ENCODE results near the gene NINJ2. TPM values are rescaled to one million over a fixed set of nuclear protein-coding genes. Genes with fewer than 3 reads are reported as not detected.

Gene NINJ2
- total RNA-seq, 2 experiments from 2014 or later, result 5.4 to 7.8 TPM

DNA sequence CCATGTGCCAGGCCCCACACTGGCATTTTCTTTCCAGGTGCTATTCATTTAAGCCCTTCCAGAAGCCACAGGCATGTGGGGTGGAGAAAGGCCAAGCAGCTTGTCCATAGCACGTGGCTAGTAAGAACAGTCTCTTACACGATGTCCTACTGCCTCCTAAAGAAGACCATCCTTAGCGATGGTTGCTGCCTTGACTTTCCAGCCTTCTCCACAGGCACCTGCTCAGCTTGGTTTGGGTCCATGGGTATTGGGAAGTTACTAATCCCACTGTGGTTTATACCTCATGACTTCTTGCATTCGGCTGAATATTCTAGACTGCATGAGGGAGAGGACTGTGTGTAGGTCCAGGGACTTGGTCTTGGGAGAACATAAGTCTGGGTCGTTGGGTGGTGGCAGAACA lies 49.2 kb downstream of the NINJ2 start:
- Mint-ChIP-seq H3K9me3 (no peaks in the 10 kb centered on the region), H3K4me3 (no peak overlapping the region)

DNA sequence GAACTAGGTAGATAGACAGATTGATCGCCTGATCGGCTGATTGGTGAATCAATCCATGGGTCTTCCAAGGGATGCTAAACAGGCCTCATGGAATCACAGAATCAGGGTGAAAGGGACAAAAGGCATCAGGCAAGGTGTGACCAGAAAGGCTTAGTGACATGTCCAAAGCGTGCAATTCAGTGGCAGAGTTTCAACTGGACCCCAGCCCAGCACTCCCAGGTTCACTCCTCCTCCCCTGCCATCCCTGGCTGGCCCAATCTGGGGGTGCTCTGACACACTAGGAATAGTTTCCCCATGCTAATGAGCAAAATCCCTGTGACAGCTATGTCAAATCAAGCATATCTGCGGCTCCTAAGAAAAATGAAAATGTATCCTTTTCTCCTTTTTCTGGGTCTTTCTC lies 50.4 kb downstream of the NINJ2 start:
- no peak overlapping the region for H3K4me3 Mint-ChIP-seq
- ATAC-seq (ENCODE audit: low read depth) (no peak), DNase-seq (no peak)
- H3K27me3 Mint-ChIP-seq, result no peaks in the 10 kb centered on the region
- no peaks in the 10 kb centered on the region for H3K9me3 Mint-ChIP-seq
- no peak overlapping the region for H3K27ac Mint-ChIP-seq
- H3K4me1 Mint-ChIP-seq, result peaks cover 46% of the 10 kb centered on the region
- peaks cover 2% of the 10 kb centered on the region for H3K36me3 Mint-ChIP-seq
- POLR2A ChIA-PET, result interaction anchor here (1.6 kb wide), 1 partner anchor 30 kb away, joined by 4 read pairs; no protein-coding TSS in a partner anchor

More for the DNA sequence above, 49.2 kb downstream of the NINJ2 start:
- ATAC-seq (ENCODE audit: low read depth), result no peak
- DNase-seq, result peak; percentile 12
- no peak overlapping the region for H3K27ac Mint-ChIP-seq
- H3K4me1 Mint-ChIP-seq, result peaks cover 48% of the 10 kb centered on the region
- H3K27me3 Mint-ChIP-seq, result no peaks in the 10 kb centered on the region
- POLR2A ChIA-PET, result interaction anchor here (0.6 to 3.3 kb wide), 5 partner anchors 60 to 140 kb away, joined by 3 to 23 read pairs (median 3); partner anchors contain the start of gene WNK1
- peaks cover 2% of the 10 kb centered on the region for H3K36me3 Mint-ChIP-seq

DNA sequence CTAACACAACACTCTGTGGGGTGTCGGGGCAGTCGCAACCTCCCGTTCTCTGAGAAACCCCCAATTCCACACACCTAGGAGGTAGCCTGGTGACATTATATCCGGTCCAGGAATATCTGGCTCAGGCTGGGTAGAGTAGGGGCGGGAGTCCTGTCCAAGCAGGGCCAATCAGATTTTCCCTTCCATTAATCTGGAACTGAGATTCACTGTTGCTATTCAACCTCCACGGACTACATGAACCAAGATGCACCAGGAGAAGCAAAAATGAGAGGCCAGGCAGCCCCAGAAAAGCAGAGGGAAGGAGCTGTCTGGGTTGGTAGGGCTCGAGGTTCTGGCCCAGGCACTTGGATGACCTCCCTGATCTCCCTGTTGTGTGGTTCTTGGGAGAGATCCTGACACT lies 51.0 kb downstream of the NINJ2 start:
- Mint-ChIP-seq H3K36me3 (peaks cover under 1% of the 10 kb centered on the region), H3K27me3 (no peaks in the 10 kb centered on the region), H3K4me3 (no peak overlapping the region), H3K27ac (no peak overlapping the region), H3K4me1 (peaks cover 47% of the 10 kb centered on the region), H3K9me3 (no peaks in the 10 kb centered on the region)
- POLR2A ChIA-PET, result interaction anchor here (1.6 kb wide), 1 partner anchor 31 kb away, joined by 4 read pairs; no protein-coding TSS in a partner anchor
- ATAC-seq (ENCODE audit: low read depth) (no peak), DNase-seq (no peak)

DNA sequence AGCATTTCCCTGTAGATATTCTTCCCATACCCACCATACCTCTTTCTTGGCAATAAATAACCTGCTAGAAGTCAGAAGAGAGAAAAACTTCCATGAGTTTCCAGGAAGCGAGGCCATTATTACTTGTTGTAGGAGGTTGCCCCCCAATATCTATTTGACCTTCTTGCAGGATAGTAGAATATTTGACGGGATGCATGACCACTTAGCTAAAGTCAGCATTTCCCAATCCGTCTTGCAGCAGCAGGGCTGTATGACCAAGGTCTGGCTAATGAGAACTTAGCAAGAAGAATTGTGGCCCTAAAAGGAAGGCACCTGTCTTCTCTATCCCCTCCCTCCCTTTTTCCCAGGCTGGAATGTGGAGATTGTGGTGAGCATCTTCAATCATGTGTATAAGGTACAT lies 51.5 kb downstream of the NINJ2 start:
- Mint-ChIP-seq H3K27ac (peak overlapping the region; percentile 5), H3K4me1 (peaks cover 49% of the 10 kb centered on the region), H3K9me3 (no peaks in the 10 kb centered on the region), H3K27me3 (no peaks in the 10 kb centered on the region), H3K36me3 (no peaks in the 10 kb centered on the region), H3K4me3 (no peak overlapping the region)
- POLR2A ChIA-PET, result interaction anchor here (1.6 kb wide), 1 partner anchor 31 kb away, joined by 4 read pairs; no protein-coding TSS in a partner anchor
- DNase-seq, result no peak
- no peak for ATAC-seq (ENCODE audit: low read depth)

DNA sequence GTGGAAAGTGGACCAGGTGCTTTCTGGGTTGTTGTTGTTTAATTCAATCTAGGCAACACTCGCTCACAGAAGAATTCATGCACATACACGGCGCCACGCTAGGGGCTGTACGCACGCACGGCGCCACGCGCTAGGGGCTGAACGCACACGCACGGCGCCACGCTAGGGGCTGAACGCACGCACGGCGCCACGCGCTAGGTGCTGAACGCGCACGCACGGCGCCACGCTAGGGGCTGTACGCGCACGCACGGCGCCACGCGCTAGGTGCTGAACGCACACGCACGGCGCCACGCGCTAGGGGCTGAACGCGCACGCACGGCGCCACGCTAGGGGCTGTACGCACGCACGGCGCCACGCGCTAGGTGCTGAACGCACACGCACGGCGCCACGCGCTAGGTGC lies 54.3 kb downstream of the NINJ2 start:
- ATAC-seq (ENCODE audit: low read depth) (no peak), DNase-seq (no peak)
- Mint-ChIP-seq H3K9me3 (no peaks in the 10 kb centered on the region), H3K4me3 (no peak overlapping the region), H3K27me3 (no peaks in the 10 kb centered on the region), H3K36me3 (no peaks in the 10 kb centered on the region), H3K4me1 (peaks cover 33% of the 10 kb centered on the region), H3K27ac (no peak overlapping the region)
- POLR2A ChIA-PET, result interaction anchor here (1.8 to 2.1 kb wide), 2 partner anchors 34 to 142 kb away, joined by 6 to 9 read pairs; partner anchors contain the start of gene WNK1

DNA sequence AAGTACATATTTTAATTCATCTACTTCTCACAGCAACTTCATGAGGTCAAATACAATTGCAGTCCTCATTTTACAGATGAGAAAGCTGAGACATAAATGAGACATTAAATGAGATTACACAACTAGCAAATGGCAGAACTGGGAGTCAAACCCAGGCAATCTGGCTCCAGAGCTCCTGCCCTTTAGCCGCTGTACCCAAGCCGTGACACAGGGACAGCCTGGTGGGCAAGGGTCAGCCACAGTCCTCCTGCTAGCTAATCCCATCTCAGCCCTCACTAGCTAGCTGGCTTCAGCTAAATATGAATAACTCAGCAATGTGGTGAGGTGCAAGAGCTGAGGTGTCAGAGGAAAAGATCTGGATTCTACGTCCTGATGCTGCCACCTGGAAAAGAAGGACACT lies 54.8 kb downstream of the NINJ2 start:
- Mint-ChIP-seq H3K4me1 (peaks cover 33% of the 10 kb centered on the region), H3K27me3 (no peaks in the 10 kb centered on the region), H3K4me3 (no peak overlapping the region), H3K9me3 (no peaks in the 10 kb centered on the region), H3K36me3 (no peaks in the 10 kb centered on the region), H3K27ac (no peak overlapping the region)
- ATAC-seq (ENCODE audit: low read depth) (no peak), DNase-seq (no peak)
- POLR2A ChIA-PET, result interaction anchor here (1.3 to 1.8 kb wide), 4 partner anchors 33 to 341 kb away, joined by 4 to 8 read pairs (median 6); partner anchors contain the start of genes RAD52 and WNK1

DNA sequence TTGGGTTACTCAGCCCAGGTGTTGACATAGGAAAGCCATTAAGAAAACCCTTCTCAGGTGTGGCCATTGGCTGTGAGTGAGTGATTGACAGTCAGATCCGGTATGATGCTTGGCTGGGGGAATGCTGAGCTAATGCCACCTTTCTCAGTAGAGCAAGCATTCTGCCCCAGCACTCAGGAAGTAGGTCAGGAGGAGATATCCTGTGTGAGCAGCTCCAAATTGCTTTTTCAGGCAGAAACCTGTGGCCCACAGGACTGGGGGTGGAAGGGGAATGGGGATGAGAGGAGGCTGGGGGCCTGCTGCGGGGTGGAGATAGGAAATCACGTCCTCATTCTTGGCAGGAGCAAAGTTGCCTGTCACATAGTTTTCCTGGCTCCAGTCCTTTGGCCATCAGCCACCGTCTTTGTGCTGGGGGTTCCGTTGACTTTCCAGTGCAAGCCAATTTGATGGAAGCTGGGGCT lies 55.7 kb downstream of the NINJ2 start:
- POLR2A ChIA-PET, result interaction anchor here (0.5 to 1.8 kb wide), 6 partner anchors 32 to 342 kb away, joined by 3 to 8 read pairs (median 4); partner anchors contain the start of genes RAD52 and WNK1
- no peaks in the 10 kb centered on the region for H3K36me3 Mint-ChIP-seq
- peak overlapping the region; percentile 76 for H3K27ac Mint-ChIP-seq
- no peaks in the 10 kb centered on the region for H3K27me3 Mint-ChIP-seq
- H3K4me1 Mint-ChIP-seq, result peaks cover 33% of the 10 kb centered on the region
- ATAC-seq (ENCODE audit: low read depth) (peak; percentile 66), DNase-seq (no peak)
- H3K9me3 Mint-ChIP-seq, result no peaks in the 10 kb centered on the region
- H3K4me3 Mint-ChIP-seq, result peak overlapping the region; percentile 61

DNA sequence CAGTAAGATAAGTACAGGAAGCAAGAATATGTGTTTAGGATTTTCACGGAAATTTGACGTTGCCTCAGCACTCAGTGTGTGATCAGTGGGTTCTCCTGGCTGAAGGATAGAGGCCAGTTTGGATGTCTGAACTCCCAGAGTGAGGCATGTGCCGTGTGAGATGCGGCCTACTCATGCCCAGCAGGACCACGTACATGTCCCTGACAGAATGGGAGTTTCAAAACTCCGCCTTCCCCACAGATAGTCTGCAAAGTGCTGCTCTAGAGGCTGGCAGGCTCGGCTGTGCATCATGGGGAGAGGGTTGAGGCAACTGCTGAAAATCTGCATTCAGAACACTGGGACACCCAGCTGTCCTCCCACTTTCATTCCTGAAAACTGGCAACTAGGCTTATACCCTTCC lies 58.3 kb downstream of the NINJ2 start:
- ATAC-seq (ENCODE audit: low read depth), result no peak
- POLR2A ChIA-PET, result no interaction called here

DNA sequence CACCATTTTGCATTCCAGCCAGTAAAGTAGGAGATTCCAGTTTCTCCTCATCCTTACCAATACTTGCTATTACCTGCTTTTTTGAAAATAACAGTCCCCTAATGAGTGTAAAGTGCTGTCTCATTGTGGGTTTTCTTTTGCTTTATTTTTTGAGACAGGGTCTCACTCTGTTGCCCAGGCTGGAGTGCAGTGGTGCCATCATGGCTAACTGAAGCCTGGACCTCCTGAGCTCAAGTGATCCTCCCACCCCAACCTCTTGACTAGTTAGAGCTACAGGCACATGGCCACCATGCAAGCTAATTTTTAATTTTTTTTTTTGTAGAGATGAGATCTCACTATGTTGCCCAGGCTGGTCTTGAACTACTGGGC lies 60.6 kb downstream of the NINJ2 start:
- no peak for ATAC-seq (ENCODE audit: low read depth)
- no peaks in the 10 kb centered on the region for H3K9me3 Mint-ChIP-seq
- no peak for DNase-seq
- no peaks in the 10 kb centered on the region for H3K36me3 Mint-ChIP-seq
- POLR2A ChIA-PET, result no interaction called here
- H3K4me1 Mint-ChIP-seq, result peaks cover 10% of the 10 kb centered on the region
- no peak overlapping the region for H3K4me3 Mint-ChIP-seq
- no peak overlapping the region for H3K27ac Mint-ChIP-seq
- no peaks in the 10 kb centered on the region for H3K27me3 Mint-ChIP-seq

More for the DNA sequence above, 58.3 kb downstream of the NINJ2 start:
- Mint-ChIP-seq H3K27ac (no peak overlapping the region), H3K36me3 (no peaks in the 10 kb centered on the region), H3K4me1 (peaks cover 20% of the 10 kb centered on the region), H3K4me3 (no peak overlapping the region), H3K27me3 (no peaks in the 10 kb centered on the region), H3K9me3 (no peaks in the 10 kb centered on the region)
- DNase-seq, result no peak

DNA sequence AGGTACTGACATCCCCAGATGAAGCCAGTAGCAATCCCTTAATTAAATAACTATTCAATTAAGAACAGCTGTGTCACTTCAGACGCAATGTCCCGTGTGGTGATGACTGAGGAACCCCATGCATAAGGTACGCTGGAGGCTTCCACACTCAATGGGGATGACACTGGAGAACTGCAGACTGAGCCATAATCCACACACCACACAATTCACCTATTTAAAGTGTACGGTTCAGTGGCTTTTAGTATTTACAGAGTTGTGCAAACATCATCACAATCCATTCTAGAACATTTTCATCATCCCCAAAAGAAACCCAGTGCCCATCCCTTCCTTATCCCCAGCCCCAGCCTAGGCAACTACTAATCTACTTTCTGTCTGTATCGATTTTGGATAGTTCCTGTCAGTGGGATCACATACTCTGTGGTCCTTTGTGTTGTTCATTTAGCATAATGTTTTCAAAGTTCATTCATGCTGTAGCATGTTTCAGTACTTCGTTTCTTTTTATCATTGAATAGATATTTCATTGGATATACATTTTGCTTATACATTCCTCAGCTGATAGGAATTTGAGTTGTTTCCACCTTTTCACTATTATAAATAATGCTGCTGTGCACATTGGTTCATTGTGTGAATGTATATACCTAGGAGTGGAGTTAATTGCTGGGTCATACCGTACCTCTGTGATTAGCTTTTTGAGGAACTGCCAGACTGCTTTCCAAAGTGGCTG lies 61.1 kb downstream of the NINJ2 start:
- H3K27me3 Mint-ChIP-seq, result no peaks in the 10 kb centered on the region
- POLR2A ChIA-PET, result no interaction called here

DNA sequence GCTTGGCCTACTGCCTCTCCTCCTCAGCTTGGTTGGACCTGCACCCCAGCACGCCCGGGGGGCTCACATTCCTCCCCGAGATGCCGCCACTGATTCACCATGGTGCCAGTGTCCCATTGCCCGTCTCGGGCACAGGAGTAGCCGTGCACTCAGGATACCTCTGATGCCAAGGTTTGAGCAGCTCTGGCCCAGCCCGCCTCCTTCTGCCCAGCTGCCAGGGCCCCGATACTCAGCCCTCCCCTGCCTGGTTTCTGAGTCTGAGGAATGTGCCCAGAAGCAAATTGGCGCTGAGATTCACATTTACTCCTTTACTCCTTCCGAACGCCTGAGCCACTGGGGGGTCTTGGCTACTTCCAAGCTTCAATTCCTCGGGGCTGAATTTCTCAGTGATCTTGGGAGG lies 63.5 kb downstream of the NINJ2 start:
- POLR2A ChIA-PET, result no interaction called here
- H3K4me3 Mint-ChIP-seq, result no peak overlapping the region
- no peaks in the 10 kb centered on the region for H3K4me1 Mint-ChIP-seq
- no peaks in the 10 kb centered on the region for H3K36me3 Mint-ChIP-seq
- no peak for ATAC-seq (ENCODE audit: low read depth)
- H3K9me3 Mint-ChIP-seq, result no peaks in the 10 kb centered on the region
- no peak for DNase-seq
- H3K27ac Mint-ChIP-seq, result no peak overlapping the region
- peaks cover 6% of the 10 kb centered on the region for H3K27me3 Mint-ChIP-seq

More for the DNA sequence above, 61.1 kb downstream of the NINJ2 start:
- no peak for ATAC-seq (ENCODE audit: low read depth)
- Mint-ChIP-seq H3K4me1 (peaks cover 5% of the 10 kb centered on the region), H3K27ac (no peak overlapping the region), H3K9me3 (no peaks in the 10 kb centered on the region), H3K4me3 (no peak overlapping the region), H3K36me3 (no peaks in the 10 kb centered on the region)
- no peak for DNase-seq

DNA sequence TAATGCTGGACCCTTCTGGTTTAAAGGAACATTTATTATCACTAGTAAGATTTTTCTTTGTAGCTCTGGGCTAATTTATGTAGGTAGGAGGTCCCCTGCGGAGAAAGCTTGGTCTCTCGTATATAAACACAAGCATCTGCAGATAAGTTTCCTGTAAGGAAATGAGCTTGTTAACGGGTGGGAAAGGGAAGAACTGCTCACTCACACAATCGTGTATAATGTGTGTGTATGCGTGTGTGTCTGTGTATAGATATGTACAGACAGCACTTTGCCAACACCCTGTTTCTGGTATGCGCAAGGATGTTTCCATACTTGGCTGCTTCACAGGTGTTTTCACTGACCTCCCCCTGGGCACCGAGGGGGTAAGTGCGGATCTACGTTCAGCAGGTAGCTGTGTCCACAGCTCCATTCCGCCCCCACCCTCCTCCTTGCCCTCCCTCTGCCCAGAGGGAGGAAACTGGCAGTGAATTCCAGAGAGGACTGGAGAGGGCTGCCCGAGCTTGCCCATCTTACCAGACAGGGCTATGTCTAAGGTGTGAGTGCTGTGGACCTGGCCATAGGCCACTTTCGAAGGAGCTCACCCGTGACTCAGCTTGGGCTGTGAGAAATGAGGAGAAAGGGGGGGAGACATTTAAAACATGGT lies 65.2 kb downstream of the NINJ2 start:
- H3K36me3 Mint-ChIP-seq, result no peaks in the 10 kb centered on the region
- H3K4me3 Mint-ChIP-seq, result no peak overlapping the region
- no peaks in the 10 kb centered on the region for H3K9me3 Mint-ChIP-seq
- H3K4me1 Mint-ChIP-seq, result no peaks in the 10 kb centered on the region
- H3K27me3 Mint-ChIP-seq, result peaks cover 22% of the 10 kb centered on the region
- H3K27ac Mint-ChIP-seq, result no peak overlapping the region
- no peak for ATAC-seq (ENCODE audit: low read depth)
- POLR2A ChIA-PET, result interaction anchor here (0.6 kb wide), 1 partner anchor 239 kb away, joined by 3 read pairs; no protein-coding TSS in a partner anchor
- no peak for DNase-seq

DNA sequence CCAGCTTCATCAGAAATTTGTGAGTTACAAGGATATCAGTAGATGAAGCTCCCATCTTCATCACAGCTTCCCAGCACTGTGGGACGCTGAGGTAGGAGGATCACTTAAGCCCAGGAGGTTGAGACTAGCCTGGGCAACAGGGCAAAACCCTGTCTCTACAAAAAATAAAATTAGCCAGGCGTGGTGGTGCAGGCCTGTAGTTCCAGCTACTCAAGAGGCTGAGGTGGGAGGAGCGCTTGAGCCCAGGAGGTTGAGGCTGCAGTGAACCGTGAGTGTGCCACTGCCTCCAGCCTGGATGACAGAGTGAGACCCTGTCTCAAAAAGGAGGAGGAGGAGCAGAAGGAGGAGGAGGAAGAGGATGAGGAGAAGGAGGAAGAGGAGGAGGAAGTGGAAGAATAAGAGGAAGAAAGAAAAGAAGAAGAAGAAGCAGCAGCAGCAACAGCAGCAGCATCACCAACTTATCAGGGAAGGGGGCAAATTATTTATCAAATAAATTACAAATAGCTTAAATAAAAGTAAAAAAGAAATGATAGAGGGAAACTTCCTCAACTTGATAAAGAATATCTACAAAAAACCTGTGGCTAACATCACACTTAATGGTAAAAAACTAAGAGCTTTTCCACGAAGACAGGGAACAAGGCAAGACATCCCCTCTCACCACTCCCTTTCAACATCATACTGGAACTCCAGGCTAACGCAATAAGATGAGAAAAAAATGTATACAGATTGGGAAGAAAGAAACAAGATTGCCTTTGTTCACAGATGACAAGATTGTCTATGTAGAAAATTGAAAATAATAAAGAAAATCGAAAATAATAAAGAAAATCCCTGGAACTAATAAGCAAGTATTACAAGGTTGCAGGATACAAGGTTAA lies 69.6 kb downstream of the NINJ2 start:
- Mint-ChIP-seq H3K27me3 (peaks cover 33% of the 10 kb centered on the region), H3K4me1 (no peaks in the 10 kb centered on the region)
- POLR2A ChIA-PET, result no interaction called here

More for the DNA sequence above, 69.6 kb downstream of the NINJ2 start:
- no peak for DNase-seq
- no peak overlapping the region for H3K27ac Mint-ChIP-seq
- no peaks in the 10 kb centered on the region for H3K9me3 Mint-ChIP-seq
- peaks cover 1% of the 10 kb centered on the region for H3K36me3 Mint-ChIP-seq
- H3K4me3 Mint-ChIP-seq, result no peak overlapping the region
- ATAC-seq (ENCODE audit: low read depth), result no peak
